ENCODE data around the gene RASSF7.
"Not testable (repeated sequence)": the region's sequence is repeated elsewhere in the genome, so short reads cannot be mapped to it uniquely, and the experiment has no call there.

DNA sequence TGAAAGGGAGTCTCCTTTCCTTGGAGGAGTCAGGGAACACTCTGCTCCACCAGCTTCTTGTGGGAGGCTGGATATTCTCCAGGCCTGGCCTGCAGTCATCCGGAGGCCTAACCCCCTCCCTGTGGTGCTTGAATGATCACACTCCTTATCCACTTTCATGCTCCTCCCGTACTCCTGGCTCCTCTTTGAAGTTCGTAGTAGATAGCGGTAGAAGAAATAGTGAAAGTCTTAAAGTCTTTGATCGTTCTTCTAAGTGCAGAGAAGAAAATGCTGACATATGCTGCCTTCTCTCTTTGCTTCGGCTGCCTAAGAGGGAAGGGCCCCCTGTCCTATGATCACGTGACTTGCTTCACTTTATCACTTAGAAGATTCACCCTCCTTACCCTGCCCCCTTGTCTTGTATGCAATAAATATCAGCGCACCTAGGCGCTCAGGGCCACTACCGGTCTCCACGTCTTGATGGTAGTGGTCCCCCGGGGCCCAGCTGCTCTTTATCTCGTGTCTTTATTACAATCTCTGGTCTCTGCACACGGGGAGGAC lies 13.3 kb downstream of the RASSF7 start:
- not testable (repeated sequence) for TF ChIP-seq FOXK2 (IDR thresholded peaks at IDR 0.05); SP1 (IDR thresholded peaks at IDR 0.05); FOXM1 (IDR thresholded peaks at IDR 0.05; ENCODE audit: borderline replicate concordance); HDGF (IDR thresholded peaks at IDR 0.05; ENCODE audit: borderline replicate concordance); NFRKB (IDR thresholded peaks at IDR 0.05); BHLHE40 (IDR thresholded peaks at IDR 0.05; ENCODE audit: borderline replicate concordance); ARNT (IDR thresholded peaks at IDR 0.05); L3MBTL2 (conservative IDR thresholded peaks at IDR 0.05); SUZ12 (IDR thresholded peaks at IDR 0.05); CTBP1 (IDR thresholded peaks at IDR 0.05; ENCODE audit: borderline replicate concordance); LEF1 (IDR thresholded peaks at IDR 0.05; ENCODE audit: borderline replicate concordance)
- TF ChIP-seq, protein P1, sequence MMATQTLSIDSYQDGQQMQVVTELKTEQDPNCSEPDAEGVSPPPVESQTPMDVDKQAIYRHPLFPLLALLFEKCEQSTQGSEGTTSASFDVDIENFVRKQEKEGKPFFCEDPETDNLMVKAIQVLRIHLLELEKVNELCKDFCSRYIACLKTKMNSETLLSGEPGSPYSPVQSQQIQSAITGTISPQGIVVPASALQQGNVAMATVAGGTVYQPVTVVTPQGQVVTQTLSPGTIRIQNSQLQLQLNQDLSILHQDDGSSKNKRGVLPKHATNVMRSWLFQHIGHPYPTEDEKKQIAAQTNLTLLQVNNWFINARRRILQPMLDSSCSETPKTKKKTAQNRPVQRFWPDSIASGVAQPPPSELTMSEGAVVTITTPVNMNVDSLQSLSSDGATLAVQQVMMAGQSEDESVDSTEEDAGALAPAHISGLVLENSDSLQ (IDR thresholded peaks at IDR 0.05): not testable (repeated sequence)

Measured in HEK293T (cell line).